GM12878 (cell line): Measurements from ENCODE around the gene MVK.

Source experiments
- EZH2 ChIP-seq: IDR thresholded peaks from 2 replicates; pipeline ENCODE4 v1.6.1; 2012; ENCODE audit warnings: low read depth, mild to moderate bottlenecking, control low read depth, inconsistent platforms, low read length, borderline replicate concordance; ENCODE audit not compliant: control insufficient read depth
- POLR2AphosphoS5 ChIP-seq: IDR thresholded peaks from 2 replicates; pipeline ENCODE4 v1.6.1; 2011; ENCODE audit warnings: mild to moderate bottlenecking, low read length, inconsistent platforms
- RAD51 ChIP-seq: fragments of 450-650 bp; IDR thresholded peaks from 2 replicates; pipeline ENCODE4 v1.6.1; 2016; ENCODE audit warnings: moderate library complexity, mild to moderate bottlenecking, inconsistent platforms
- RFX5 ChIP-seq: IDR thresholded peaks from 2 replicates; pipeline ENCODE4 v1.6.1; 2011; ENCODE audit warnings: low read depth, low read length, improper control_type of control experiment
- SIN3A ChIP-seq: IDR thresholded peaks from 2 replicates; pipeline ENCODE4 v1.6.1; 2012; ENCODE audit warnings: low read depth, low read length, improper control_type of control experiment
- TAF1 ChIP-seq: IDR thresholded peaks from 2 replicates; pipeline ENCODE4 v1.6.1; 2011; ENCODE audit warnings: mild to moderate bottlenecking, low read depth, low read length, borderline replicate concordance
- TCF3 ChIP-seq: IDR thresholded peaks from 2 replicates; pipeline ENCODE4 v1.6.1; 2012; ENCODE audit warnings: low read depth, mild to moderate bottlenecking, low read length, borderline replicate concordance; ENCODE audit not compliant: insufficient read depth
- YY1 ChIP-seq: IDR thresholded peaks from 2 replicates; pipeline ENCODE4 v1.6.1; 2011; ENCODE audit warnings: low read depth, mild to moderate bottlenecking, low read length
- TF ChIP-seq, protein P1 (sequence below), 3 experiments: IDR thresholded peaks in 2 of 3; conservative IDR thresholded peaks in 1 of 3; 2 replicates each; pipeline ENCODE4 v1.5.1; 2011; ENCODE audit warnings: low read depth in 3 of 3, low read length in 3 of 3, mild to moderate bottlenecking in 3 of 3, control low read depth in 2 of 3, moderate library complexity in 2 of 3, inconsistent platforms in 1 of 3, mixed read lengths in 1 of 3; ENCODE audit not compliant: control insufficient read depth in 2 of 3, insufficient read depth in 1 of 3; ENCODE audit errors: extremely low read depth in 1 of 3
- TF ChIP-seq, protein P2 (sequence below): fragments of 450-650 bp; IDR thresholded peaks from 2 replicates; pipeline ENCODE4 v1.6.1; 2017; ENCODE audit warnings: antibody characterized with exemption, mild to moderate bottlenecking, moderate library complexity
- TF ChIP-seq, protein P3 (sequence below): IDR thresholded peaks from 2 replicates; pipeline ENCODE4 v1.6.1; 2012; ENCODE audit warnings: mild to moderate bottlenecking, low read depth, low read length

DNA sequence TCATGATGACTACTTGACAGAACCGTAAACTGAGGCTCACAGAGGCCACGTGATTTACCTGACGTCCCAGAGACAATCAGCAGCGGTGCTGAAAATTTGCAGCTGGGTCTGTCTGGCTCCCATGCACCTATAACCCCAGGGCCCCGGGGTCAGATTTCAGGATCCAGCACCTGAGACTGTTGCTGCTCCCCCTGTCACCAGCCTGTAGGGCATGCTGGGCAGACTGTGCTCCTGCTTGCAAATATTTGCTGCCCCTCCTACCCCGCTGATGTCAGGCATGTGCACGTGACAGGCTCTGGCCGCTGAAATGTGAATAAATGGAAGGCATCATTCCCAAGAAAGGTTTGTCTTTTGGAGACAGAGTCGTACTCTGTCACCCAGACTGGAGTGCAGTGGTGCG, 6.3 kb upstream of the MVK start:
- TF ChIP-seq SIN3A (no peak), TAF1 (no peak), TCF3 (no peak), EZH2 (no peak), RFX5 (no peak), RAD51 (no peak), POLR2AphosphoS5 (no peak), YY1 (no peak)
- TF ChIP-seq, protein P1, sequence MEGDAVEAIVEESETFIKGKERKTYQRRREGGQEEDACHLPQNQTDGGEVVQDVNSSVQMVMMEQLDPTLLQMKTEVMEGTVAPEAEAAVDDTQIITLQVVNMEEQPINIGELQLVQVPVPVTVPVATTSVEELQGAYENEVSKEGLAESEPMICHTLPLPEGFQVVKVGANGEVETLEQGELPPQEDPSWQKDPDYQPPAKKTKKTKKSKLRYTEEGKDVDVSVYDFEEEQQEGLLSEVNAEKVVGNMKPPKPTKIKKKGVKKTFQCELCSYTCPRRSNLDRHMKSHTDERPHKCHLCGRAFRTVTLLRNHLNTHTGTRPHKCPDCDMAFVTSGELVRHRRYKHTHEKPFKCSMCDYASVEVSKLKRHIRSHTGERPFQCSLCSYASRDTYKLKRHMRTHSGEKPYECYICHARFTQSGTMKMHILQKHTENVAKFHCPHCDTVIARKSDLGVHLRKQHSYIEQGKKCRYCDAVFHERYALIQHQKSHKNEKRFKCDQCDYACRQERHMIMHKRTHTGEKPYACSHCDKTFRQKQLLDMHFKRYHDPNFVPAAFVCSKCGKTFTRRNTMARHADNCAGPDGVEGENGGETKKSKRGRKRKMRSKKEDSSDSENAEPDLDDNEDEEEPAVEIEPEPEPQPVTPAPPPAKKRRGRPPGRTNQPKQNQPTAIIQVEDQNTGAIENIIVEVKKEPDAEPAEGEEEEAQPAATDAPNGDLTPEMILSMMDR (IDR thresholded peaks at IDR 0.05 in 2 of 3, conservative IDR thresholded peaks at IDR 0.05 in 1 of 3; ENCODE audit: control insufficient read depth in 2 of 3, extremely low read depth in 1 of 3, insufficient read depth in 1 of 3, low read depth in 3 of 3, low read length in 3 of 3) = no peak
- TF ChIP-seq, protein P2, sequence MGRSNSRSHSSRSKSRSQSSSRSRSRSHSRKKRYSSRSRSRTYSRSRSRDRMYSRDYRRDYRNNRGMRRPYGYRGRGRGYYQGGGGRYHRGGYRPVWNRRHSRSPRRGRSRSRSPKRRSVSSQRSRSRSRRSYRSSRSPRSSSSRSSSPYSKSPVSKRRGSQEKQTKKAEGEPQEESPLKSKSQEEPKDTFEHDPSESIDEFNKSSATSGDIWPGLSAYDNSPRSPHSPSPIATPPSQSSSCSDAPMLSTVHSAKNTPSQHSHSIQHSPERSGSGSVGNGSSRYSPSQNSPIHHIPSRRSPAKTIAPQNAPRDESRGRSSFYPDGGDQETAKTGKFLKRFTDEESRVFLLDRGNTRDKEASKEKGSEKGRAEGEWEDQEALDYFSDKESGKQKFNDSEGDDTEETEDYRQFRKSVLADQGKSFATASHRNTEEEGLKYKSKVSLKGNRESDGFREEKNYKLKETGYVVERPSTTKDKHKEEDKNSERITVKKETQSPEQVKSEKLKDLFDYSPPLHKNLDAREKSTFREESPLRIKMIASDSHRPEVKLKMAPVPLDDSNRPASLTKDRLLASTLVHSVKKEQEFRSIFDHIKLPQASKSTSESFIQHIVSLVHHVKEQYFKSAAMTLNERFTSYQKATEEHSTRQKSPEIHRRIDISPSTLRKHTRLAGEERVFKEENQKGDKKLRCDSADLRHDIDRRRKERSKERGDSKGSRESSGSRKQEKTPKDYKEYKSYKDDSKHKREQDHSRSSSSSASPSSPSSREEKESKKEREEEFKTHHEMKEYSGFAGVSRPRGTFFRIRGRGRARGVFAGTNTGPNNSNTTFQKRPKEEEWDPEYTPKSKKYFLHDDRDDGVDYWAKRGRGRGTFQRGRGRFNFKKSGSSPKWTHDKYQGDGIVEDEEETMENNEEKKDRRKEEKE = no peak
- TF ChIP-seq, protein P3, sequence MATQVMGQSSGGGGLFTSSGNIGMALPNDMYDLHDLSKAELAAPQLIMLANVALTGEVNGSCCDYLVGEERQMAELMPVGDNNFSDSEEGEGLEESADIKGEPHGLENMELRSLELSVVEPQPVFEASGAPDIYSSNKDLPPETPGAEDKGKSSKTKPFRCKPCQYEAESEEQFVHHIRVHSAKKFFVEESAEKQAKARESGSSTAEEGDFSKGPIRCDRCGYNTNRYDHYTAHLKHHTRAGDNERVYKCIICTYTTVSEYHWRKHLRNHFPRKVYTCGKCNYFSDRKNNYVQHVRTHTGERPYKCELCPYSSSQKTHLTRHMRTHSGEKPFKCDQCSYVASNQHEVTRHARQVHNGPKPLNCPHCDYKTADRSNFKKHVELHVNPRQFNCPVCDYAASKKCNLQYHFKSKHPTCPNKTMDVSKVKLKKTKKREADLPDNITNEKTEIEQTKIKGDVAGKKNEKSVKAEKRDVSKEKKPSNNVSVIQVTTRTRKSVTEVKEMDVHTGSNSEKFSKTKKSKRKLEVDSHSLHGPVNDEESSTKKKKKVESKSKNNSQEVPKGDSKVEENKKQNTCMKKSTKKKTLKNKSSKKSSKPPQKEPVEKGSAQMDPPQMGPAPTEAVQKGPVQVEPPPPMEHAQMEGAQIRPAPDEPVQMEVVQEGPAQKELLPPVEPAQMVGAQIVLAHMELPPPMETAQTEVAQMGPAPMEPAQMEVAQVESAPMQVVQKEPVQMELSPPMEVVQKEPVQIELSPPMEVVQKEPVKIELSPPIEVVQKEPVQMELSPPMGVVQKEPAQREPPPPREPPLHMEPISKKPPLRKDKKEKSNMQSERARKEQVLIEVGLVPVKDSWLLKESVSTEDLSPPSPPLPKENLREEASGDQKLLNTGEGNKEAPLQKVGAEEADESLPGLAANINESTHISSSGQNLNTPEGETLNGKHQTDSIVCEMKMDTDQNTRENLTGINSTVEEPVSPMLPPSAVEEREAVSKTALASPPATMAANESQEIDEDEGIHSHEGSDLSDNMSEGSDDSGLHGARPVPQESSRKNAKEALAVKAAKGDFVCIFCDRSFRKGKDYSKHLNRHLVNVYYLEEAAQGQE = no peak
